GM12878 (cell line): Measurements from ENCODE around the gene NFIX. TPM values are rescaled to one million over a fixed set of nuclear protein-coding genes. Genes with fewer than 3 reads are reported as not detected.

Experiments
- CUX1 ChIP-seq: IDR thresholded peaks from 2 replicates; pipeline ENCODE4 v1.6.1; 2012; ENCODE audit warnings: improper control_type of control experiment, low read depth, low read length; ENCODE audit not compliant: insufficient replicate concordance
- MYC ChIP-seq: IDR thresholded peaks from 2 replicates; pipeline ENCODE4 v1.6.1; 2011; ENCODE audit warnings: mild to moderate bottlenecking, low read length, moderate library complexity, inconsistent platforms; ENCODE audit not compliant: insufficient read depth, insufficient replicate concordance, insufficient read length, severe bottlenecking
- PBX3 ChIP-seq: IDR thresholded peaks from 2 replicates; pipeline ENCODE4 v1.6.1; 2011; ENCODE audit warnings: mild to moderate bottlenecking, low read depth, low read length, moderate library complexity; ENCODE audit not compliant: insufficient replicate concordance
- TCF7 ChIP-seq: IDR thresholded peaks from 2 replicates; pipeline ENCODE4 v1.6.1; 2014; ENCODE audit warnings: antibody characterized with exemption, borderline replicate concordance
- polyA plus RNA-seq, 11 experiments: library from polyadenylated mRNA; depleted of rRNA in 4 of 11; unstranded in 6 of 11; stranded (reverse) in 5 of 11; fragments of >200 nt; fragmentation: Nextera tagmentation in 4 of 11; fragmentation: Illumina TruSeq in 1 of 11; extraction: Ambion mirVana in 4 of 11; extraction: Trizol in 1 of 11; gene quantifications; 1 replicate in 1 of 11; 2 replicates in 10 of 11; pipeline versions ENCODE4 v1.2.1 to v1.2.3, GENCODE V29; 2011 to 2016; ENCODE audit warnings: inconsistent platforms in 2 of 11, missing spikeins in 2 of 11, low read depth in 1 of 11
- total RNA-seq, 4 experiments: library from RNA; depleted of rRNA in 3 of 4; stranded (reverse); fragments of >200 nt in 3 of 4; fragmentation: Illumina TruSeq in 1 of 4; extraction: Trizol in 1 of 4; gene quantifications; 2 replicates each; pipeline versions ENCODE4 v1.2.1 to v1.2.3, GENCODE V29; 2013 to 2021

Gene NFIX
- total and polyA plus RNA-seq, 10 of the 15 experiments (the other 5 are each of a cell fraction or from before 2014, with no cell fraction given) = 0.02 to 2.2 (median 0.28) TPM

GRCh38 chr19:13127051-13127450 lies 131.8 kb downstream of the NFIX start (continued):
- TF ChIP-seq PBX3 (no peak), CUX1 (no peak), TCF7 (no peak), MYC (no peak)
